Stimulated activated memory B cell treated with anti-CD40 and anti-IgM and Interleukin-4, amounts not matched to agents 10 μg/mL and 1 μg/mL and 100 μg/mL, for 72 hours (primary cell): ENCODE results near the gene EXOC3L1.

Experiments used
- ATAC-seq: fragments of 150-1000 bp; cut with Tn5 transposase; 2 replicates; pipeline ENCODE4 v1.10.0; 2021
- H3K27ac Mint-ChIP-seq: one replicate; pipeline ENCODE4 v1.8.0; 2022; ENCODE audit warnings: mild to moderate bottlenecking, mixed read lengths
- H3K27me3 Mint-ChIP-seq: one replicate; pipeline ENCODE4 v1.8.0; 2022; ENCODE audit warnings: mixed read lengths
- H3K36me3 Mint-ChIP-seq: one replicate; pipeline ENCODE4 v1.8.0; 2022; ENCODE audit warnings: mixed read lengths
- H3K4me1 Mint-ChIP-seq: one replicate; pipeline ENCODE4 v1.8.0; 2022; ENCODE audit warnings: mixed read lengths
- H3K4me3 Mint-ChIP-seq: one replicate; pipeline ENCODE4 v1.8.0; 2022; ENCODE audit warnings: mild to moderate bottlenecking, moderate library complexity, mixed read lengths
- H3K9me3 Mint-ChIP-seq: one replicate; pipeline ENCODE4 v1.8.0; 2022; ENCODE audit warnings: mixed read lengths

EXOC3L1 gene

DNA sequence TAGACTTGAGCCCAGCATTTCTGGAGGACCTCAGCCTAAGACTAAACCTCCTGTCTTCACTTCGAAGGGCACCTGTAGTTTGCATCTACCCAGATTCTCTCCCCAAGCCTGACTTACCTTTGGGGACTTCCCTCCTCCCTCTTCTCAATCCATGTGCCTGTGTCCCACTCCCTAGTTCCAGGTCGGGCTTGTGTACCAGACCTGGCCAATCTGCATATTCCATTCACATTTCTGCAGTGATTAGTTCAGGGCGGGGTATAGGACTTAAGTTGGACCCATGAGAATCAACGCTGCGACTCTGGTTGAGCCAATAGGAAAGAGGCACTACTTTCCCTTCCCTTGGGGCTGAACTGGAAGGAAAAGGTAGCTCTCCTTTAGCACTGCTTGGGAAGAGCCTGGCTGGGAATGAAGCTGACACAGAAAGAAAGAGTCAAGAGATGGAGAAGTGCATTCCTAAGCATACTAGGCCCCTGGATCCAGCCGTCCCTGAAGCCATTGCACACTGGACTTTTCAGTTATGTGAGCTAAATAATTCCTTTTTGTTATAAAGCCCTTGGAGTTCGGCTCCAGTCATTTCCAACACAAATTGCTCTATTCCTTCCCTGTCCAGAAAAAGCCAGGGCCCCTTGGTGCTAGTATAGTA, 32.7 kb downstream of the EXOC3L1 start:
- Mint-ChIP-seq H3K9me3 (no peaks in the 10 kb centered on the region), H3K4me3 (no peak overlapping the region), H3K27me3 (peaks cover 16% of the 10 kb centered on the region), H3K27ac (no peak overlapping the region), H3K36me3 (no peaks in the 10 kb centered on the region), H3K4me1 (peaks cover 71% of the 10 kb centered on the region)
- ATAC-seq, result no peak

GRCh38 chr16:67156143-67156844, 33.6 kb downstream of the EXOC3L1 start:
- Mint-ChIP-seq H3K27ac (no peak overlapping the region), H3K4me3 (no peak overlapping the region), H3K27me3 (peaks cover 12% of the 10 kb centered on the region), H3K4me1 (peaks cover 73% of the 10 kb centered on the region), H3K36me3 (no peaks in the 10 kb centered on the region), H3K9me3 (no peaks in the 10 kb centered on the region)
- ATAC-seq, result no peak

DNA sequence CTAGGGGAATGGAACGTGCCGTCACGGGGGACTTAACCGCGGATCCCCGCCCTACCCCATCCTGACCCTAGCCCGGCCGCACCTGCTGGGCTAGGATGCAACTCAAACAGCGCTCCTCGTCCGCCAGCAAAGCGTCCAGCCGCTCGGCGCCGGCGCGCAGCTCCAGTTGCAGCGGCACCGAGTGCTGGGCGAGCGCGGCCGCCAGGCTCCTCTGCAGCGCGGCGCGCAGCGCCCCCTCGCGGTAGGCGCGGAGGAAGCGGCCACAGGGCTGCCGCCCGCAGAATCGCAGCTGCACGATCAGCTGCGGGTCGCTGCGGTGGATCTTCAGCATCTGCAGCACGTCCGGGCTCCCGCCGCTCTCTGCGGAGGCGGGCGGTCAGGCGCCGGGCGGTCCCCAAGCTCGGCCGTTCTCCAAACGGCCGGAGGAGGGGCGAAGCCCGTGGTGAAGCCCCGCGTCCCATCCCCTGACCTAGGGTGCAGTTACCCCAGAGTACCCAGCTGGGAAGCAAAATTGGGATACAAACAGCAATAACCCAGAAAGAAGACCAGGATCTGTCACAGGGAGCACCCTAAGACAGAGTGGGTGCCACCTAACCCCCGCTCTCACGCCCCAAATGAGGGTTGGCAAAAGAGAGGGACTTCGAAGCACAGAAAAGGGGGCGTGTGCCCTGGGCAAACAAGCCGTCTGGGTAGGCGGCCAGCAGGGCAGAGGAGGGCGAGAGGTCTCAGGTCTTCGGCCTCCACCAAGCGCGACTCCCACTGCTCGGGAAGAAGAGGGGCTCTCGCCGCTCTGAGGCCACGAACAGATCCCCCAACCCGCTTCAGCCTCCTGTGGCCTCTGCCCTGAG, 34.4 kb downstream of the EXOC3L1 start:
- no peak overlapping the region for H3K27ac Mint-ChIP-seq
- ATAC-seq, result peak; percentile 59
- H3K4me1 Mint-ChIP-seq, result peaks cover 70% of the 10 kb centered on the region
- H3K27me3 Mint-ChIP-seq, result peaks cover 10% of the 10 kb centered on the region
- H3K9me3 Mint-ChIP-seq, result no peaks in the 10 kb centered on the region
- no peaks in the 10 kb centered on the region for H3K36me3 Mint-ChIP-seq
- peak overlapping the region; percentile 68 for H3K4me3 Mint-ChIP-seq

DNA sequence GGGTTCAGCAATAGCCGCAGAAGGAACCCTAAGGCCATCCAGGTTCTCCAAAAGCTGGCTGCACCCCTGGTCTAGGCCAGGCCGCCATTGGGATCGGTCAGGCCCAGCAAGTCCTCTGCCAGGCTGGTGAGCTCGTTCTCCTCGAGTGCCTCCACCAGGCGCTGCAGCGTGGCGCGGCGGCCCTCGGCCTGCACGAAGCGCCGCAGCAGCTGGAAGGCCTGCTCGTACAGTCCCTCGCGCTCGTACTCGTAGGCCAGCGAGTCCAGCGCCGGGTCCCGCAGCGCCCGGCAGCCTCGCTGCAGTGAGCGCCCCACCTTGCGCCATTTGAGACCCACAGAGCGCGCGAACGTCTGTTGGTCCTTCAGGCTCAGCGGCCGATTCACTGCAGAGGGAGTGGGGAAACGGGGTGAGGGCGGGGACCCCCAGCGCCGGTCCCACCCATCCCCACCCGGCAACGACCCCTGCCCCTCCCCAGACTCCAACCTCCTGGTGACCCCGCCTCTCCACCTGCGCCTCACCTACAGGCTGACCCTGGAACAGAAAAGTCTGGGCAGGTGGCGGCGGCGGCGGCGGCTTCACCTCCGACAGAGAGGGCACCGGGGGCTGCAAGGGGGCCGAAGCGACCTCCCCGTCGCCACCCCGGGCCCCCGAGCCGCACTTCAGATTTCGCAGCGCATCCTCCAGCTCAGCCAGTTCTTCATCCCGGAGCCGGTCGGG, 35.2 kb downstream of the EXOC3L1 start:
- no peaks in the 10 kb centered on the region for H3K36me3 Mint-ChIP-seq
- H3K27ac Mint-ChIP-seq, result no peak overlapping the region
- H3K27me3 Mint-ChIP-seq, result peaks cover 10% of the 10 kb centered on the region
- H3K9me3 Mint-ChIP-seq, result no peaks in the 10 kb centered on the region
- H3K4me3 Mint-ChIP-seq, result peak overlapping the region; percentile 68
- ATAC-seq, result no peak
- H3K4me1 Mint-ChIP-seq, result peaks cover 64% of the 10 kb centered on the region

GRCh38 chr16:67151431-67152097, 38.4 kb downstream of the EXOC3L1 start:
- H3K27me3 Mint-ChIP-seq, result peaks cover 29% of the 10 kb centered on the region
- peaks cover 39% of the 10 kb centered on the region for H3K4me1 Mint-ChIP-seq
- no peak for ATAC-seq
- H3K9me3 Mint-ChIP-seq, result no peaks in the 10 kb centered on the region
- H3K4me3 Mint-ChIP-seq, result peak overlapping the region; percentile 76
- H3K36me3 Mint-ChIP-seq, result peaks cover 30% of the 10 kb centered on the region
- H3K27ac Mint-ChIP-seq, result peak overlapping the region; percentile 30

DNA sequence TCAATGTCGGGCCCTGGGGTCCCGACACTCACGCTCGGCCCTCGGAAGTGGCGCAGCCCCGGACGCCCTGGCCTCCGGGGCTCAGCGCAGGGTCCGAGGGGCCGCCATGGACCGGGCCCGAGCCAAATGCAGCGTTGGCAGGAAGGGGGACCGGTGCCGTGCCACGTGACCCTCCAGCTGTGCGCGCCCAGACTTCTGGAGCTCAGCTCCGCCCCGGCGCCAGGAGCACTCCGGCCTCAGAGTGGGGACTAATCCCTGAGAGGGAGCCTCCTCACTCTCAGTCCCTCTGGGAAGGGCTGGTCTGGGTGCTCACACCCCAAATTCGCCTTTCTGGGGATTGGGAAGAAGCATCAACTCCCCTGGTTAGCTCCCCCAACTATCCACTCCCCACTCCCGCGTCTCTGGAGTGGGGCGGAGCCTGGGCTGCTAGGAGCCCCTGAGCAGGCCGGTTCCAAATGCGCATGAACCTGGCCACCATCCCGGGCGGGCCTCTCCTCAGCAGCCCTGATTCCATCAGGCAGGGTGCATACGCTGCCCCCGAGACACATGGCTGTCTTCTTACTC, 39.0 kb downstream of the EXOC3L1 start, which contains the start of gene B3GNT9:
B3GNT9 (minus strand) TSS at position 166 of the 564 bp plus-strand sequence. CDS start 513 bp downstream, outside the sequence.
- ATAC-seq, result peak; percentile 52
- no peaks in the 10 kb centered on the region for H3K9me3 Mint-ChIP-seq
- peaks cover 33% of the 10 kb centered on the region for H3K4me1 Mint-ChIP-seq
- peaks cover 36% of the 10 kb centered on the region for H3K36me3 Mint-ChIP-seq
- peaks cover 29% of the 10 kb centered on the region for H3K27me3 Mint-ChIP-seq
- peak within 1 kb of the TSS; percentile 30 for H3K27ac Mint-ChIP-seq
- peak within 1 kb of the TSS; percentile 76 for H3K4me3 Mint-ChIP-seq

DNA sequence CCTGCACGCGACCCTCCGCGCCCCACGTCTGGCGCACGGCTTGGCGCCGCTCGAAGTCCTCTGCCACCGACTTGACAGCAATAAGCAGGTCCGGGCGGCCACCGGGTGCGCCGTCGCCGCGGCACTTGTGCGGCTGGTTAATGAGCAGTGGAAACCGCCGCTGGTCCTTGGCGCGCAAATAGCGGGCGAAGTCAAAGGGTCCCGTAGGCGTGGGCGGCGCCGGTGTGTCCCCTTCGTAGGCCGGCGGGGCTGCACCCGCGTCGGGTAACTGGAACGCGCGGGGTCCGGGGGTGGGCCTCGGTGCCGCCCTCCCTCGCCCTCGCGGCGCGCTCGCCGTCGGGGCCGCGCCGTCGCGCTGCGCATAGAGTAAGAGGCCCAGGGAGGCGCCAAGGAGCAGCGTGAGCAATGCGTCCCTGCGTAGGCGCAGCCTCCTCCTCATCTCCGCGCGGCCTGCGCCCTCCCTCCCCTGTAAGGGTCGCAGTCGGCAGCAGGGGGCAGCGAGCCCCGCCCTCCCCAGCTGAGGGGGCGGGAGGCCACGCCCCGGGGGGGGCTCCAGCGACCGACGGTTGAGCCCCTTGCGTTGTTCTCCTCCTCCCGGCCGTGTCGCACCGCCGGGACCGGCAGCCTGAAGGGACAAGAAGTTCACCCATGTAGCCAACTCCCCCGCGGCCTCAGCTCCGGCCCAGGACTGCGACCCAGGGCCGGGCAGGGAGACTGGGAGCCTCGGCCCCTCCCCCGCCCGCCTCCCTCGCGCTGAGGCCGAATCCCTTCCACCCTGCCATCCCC, 39.7 kb downstream of the EXOC3L1 start:
- no peaks in the 10 kb centered on the region for H3K9me3 Mint-ChIP-seq
- H3K4me3 Mint-ChIP-seq, result peak overlapping the region; percentile 76
- H3K4me1 Mint-ChIP-seq, result peaks cover 26% of the 10 kb centered on the region
- peak; percentile 49 for ATAC-seq
- H3K27me3 Mint-ChIP-seq, result peaks cover 29% of the 10 kb centered on the region
- peak overlapping the region; percentile 30 for H3K27ac Mint-ChIP-seq
- H3K36me3 Mint-ChIP-seq, result peaks cover 43% of the 10 kb centered on the region

- Mint-ChIP-seq H3K27me3 (peaks cover 29% of the 10 kb centered on the region), H3K27ac (no peak overlapping the region), H3K36me3 (peaks cover 51% of the 10 kb centered on the region), H3K4me1 (peaks cover 23% of the 10 kb centered on the region), H3K4me3 (peak overlapping the region; percentile 17), H3K9me3 (no peaks in the 10 kb centered on the region)
- no peak for ATAC-seq
These were observed 40.5 kb downstream of the EXOC3L1 start for GRCh38 chr16:67149276-67150046.

DNA sequence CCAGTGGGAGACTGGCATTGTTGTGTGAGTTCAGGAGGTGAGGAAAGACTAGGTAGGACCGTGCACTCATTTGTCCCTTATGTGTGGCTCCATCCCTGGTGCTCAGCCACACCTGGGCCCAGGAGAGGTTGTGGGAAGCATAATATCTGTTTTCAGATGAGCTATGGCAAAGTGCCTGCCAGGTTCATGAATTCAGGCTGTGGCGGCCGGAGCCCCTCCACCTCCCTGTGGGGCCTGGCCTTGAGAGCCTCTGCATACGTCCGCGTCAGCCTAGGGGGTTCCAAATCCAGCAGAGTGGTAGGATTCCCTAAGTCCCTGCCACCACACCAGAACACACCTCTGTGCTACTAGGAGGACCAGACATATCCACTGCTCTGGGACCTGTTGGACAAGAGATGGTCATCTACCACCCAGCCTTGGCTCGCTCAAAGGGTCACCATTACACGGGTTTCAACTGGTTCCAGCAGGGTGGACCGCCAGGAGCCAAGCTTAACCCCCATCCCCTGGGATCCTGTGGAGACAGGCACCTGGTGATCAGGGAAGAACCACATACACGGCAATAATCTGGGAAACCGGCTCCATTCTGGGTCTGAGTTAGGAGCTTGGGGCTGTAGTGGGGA, 41.2 kb downstream of the EXOC3L1 start:
- peaks cover 20% of the 10 kb centered on the region for H3K4me1 Mint-ChIP-seq
- peaks cover 29% of the 10 kb centered on the region for H3K27me3 Mint-ChIP-seq
- H3K36me3 Mint-ChIP-seq, result peaks cover 54% of the 10 kb centered on the region
- H3K4me3 Mint-ChIP-seq, result peak overlapping the region; percentile 17
- ATAC-seq, result no peak
- H3K27ac Mint-ChIP-seq, result no peak overlapping the region
- H3K9me3 Mint-ChIP-seq, result no peaks in the 10 kb centered on the region

DNA sequence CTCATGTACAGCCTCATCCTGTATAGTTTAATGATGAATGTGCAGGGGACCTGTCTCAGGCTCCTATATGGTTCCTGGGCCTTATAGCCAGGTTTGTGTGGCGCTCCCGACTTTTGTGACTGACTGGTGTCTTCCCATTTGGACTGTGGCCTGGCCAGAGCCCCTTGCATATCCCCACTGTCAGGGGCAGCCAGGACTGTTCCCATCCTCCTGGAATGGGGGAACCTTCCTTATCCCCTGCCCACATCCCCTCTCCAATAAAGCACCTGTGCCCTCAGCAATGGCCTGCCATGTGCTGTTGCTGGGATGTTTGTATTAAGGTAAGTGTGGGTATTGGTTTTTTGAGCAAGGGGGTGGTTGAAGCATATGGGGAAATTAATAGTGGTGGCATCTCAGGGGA, 41.7 kb downstream of the EXOC3L1 start:
- Mint-ChIP-seq H3K4me3 (no peak overlapping the region), H3K36me3 (peaks cover 59% of the 10 kb centered on the region), H3K27me3 (peaks cover 29% of the 10 kb centered on the region), H3K4me1 (peaks cover 14% of the 10 kb centered on the region), H3K9me3 (no peaks in the 10 kb centered on the region), H3K27ac (no peak overlapping the region)
- no peak for ATAC-seq

DNA sequence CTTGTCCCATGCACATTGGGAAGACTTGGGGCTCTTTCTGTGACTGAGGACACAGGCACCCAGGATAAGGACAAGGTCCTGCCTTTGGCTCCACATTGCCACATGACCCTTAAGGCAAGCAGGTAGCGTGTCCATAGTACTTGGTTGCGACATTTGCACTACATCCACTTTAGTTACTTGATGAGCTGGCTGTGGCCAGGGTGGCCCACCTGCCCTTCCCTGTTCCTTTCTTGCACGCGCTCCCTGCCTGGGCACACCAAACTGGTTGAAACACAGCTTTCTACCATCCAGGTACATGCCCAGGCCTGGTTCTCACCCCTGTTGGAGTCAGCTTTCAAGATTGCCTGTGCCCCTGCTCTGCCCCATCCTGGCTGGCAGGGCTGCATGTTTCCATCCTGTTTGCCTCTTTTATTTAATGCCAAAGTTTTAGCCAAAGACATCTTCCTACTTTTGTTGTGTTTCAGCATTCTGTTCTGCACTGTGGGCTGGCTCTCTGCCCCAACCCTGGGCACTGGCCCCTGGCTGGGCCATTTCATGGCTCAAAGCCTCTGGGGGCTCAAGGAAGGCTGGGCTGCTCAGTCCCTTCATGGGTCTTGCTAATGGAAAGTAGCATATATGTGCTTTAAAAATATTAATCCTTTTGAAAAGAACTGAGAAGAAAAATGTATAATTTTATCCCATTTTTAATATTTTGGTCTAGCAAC, 42.3 kb downstream of the EXOC3L1 start:
- no peak overlapping the region for H3K4me3 Mint-ChIP-seq

More for the DNA sequence above, 42.3 kb downstream of the EXOC3L1 start:
- Mint-ChIP-seq H3K4me1 (peaks cover 8% of the 10 kb centered on the region), H3K9me3 (no peaks in the 10 kb centered on the region), H3K27ac (no peak overlapping the region), H3K36me3 (peaks cover 65% of the 10 kb centered on the region), H3K27me3 (peaks cover 29% of the 10 kb centered on the region)
- ATAC-seq, result no peak
